D721Med (cell line): Measurements from ENCODE around the gene SERPIND1.

Experiments
- DNase-seq: peaks from one replicate; pipeline ENCODE4 v3.0.0; 2011; ENCODE audit warnings: low spot score; ENCODE audit not compliant: insufficient read length
- FAIRE-seq: peaks from 2 replicates; lab custom pipeline; 2011; peaks lifted over from hg19 to GRCh38; lab: Jason Lieb, UNC
- TF ChIP-seq, protein P1 (sequence below): IDR thresholded peaks from 2 replicates; pipeline ENCODE4 v1.5.1; 2012; ENCODE audit warnings: mild to moderate bottlenecking, control low read depth; ENCODE audit not compliant: insufficient read depth; ENCODE audit errors: missing control alignments

The SERPIND1 gene

DNA sequence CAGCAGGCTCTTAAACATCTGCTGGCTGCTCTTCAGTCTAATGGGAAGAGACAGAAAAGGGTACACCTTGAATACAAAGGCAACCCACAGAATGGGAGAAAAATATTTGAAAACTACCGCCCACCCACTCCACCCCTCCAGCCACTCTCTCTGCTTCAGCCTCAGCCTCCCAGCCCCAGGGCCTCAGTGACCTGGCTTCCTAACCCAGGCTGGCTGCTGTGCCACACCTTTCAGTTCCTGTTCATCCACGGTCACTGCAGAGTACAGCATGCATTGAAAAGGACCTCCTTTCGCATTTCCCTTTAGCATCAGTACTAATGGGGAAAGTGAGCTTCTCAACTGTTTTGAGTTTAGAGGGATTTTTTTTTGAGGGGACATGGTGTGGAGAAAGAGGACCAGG lies 28.8 kb upstream of the SERPIND1 start:
- DNase-seq (no peak), FAIRE-seq (no peak)
- TF ChIP-seq, protein P1, sequence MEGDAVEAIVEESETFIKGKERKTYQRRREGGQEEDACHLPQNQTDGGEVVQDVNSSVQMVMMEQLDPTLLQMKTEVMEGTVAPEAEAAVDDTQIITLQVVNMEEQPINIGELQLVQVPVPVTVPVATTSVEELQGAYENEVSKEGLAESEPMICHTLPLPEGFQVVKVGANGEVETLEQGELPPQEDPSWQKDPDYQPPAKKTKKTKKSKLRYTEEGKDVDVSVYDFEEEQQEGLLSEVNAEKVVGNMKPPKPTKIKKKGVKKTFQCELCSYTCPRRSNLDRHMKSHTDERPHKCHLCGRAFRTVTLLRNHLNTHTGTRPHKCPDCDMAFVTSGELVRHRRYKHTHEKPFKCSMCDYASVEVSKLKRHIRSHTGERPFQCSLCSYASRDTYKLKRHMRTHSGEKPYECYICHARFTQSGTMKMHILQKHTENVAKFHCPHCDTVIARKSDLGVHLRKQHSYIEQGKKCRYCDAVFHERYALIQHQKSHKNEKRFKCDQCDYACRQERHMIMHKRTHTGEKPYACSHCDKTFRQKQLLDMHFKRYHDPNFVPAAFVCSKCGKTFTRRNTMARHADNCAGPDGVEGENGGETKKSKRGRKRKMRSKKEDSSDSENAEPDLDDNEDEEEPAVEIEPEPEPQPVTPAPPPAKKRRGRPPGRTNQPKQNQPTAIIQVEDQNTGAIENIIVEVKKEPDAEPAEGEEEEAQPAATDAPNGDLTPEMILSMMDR: no peak

DNA sequence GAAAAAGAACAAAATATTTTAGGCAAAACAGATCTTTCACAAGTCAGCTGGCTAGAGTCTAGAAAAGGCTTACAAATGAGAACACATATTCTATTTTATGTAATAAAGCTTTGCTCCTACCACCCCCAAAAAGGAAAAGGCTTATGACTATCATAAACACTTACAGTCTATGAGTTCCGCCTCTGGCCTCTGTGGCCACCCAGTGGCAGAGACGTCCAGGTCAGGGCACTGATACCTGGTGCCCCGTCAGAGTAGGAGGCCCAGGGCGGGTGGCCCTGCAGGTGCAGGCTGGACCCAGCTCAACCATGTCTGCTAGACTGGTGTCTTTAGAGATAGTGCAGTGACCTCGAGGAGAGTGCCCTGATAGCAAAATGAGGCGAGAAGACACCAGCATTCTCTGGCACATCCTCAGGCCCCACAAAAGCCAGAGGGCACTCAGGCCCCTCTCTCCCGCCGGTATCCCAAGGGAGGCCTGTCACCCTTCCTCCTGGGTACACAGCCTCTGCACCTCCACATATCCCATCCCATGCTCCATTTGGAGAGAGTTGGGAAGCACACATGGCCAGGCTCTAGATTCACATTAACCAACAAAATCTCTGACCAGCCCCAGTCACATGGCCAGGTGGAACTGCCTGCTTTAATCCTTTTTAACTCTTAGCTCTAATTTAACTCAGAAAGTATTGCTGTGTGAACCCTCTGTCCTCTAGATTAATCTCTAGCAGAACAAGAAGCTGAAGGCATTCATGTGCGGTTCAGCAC lies 27.3 kb upstream of the SERPIND1 start:
- DNase-seq: no peak
- TF ChIP-seq, protein P1: no peak
- FAIRE-seq: no peak

GRCh38 chr22:20747223-20747622 lies 26.7 kb upstream of the SERPIND1 start:
- DNase-seq (no peak), FAIRE-seq (no peak)
- TF ChIP-seq, protein P1: no peak

- FAIRE-seq: no peak
Observed at GRCh38 chr22:20748082-20748481, 25.8 kb upstream of the SERPIND1 start.

GRCh38 chr22:20748731-20749428 lies 25.0 kb upstream of the SERPIND1 start:
- no peak for FAIRE-seq
- DNase-seq: no peak
- TF ChIP-seq, protein P1: no peak

More at GRCh38 chr22:20748082-20748481, 25.8 kb upstream of the SERPIND1 start:
- no peak for DNase-seq
- TF ChIP-seq, protein P1: no peak

- DNase-seq (no peak), FAIRE-seq (no peak)
- TF ChIP-seq, protein P1: no peak
Observed at GRCh38 chr22:20749453-20749852, 24.5 kb upstream of the SERPIND1 start.
